HepG2 (cell line): ENCODE results near the gene CBX7. TPM values are rescaled to one million over a fixed set of nuclear protein-coding genes. Genes with fewer than 3 reads are reported as not detected.

Experiments
- ARID4A ChIP-seq: sonication (generic); formaldehyde crosslinking; IDR thresholded peaks from 2 replicates; pipeline ENCODE4 v1.5.0; 2020; ENCODE audit warnings: mild to moderate bottlenecking, missing genetic modification reagents, borderline replicate concordance
- ARNTL ChIP-seq: sonication (generic); formaldehyde crosslinking; IDR thresholded peaks from 2 replicates; pipeline ENCODE4 v1.4.0; 2020; ENCODE audit warnings: mild to moderate bottlenecking, missing genetic modification reagents
- HDAC2 ChIP-seq: sonication (generic); formaldehyde crosslinking; IDR thresholded peaks from 2 replicates; pipeline ENCODE4 v1.4.0; 2020; ENCODE audit warnings: missing genetic modification reagents
- KIAA2018 ChIP-seq: sonication (generic); formaldehyde crosslinking; IDR thresholded peaks from 2 replicates; pipeline ENCODE4 v1.5.0; 2020; ENCODE audit warnings: mild to moderate bottlenecking, missing genetic modification reagents, borderline replicate concordance
- NR2F1 ChIP-seq, 2 experiments: fragments of 450-650 bp in 1 of 2; formaldehyde crosslinking in 1 of 2; IDR thresholded peaks; 2 replicates each; pipeline versions ENCODE4 v1.5.0 to v1.6.1; 2016 to 2020; ENCODE audit warnings: mild to moderate bottlenecking in 1 of 2, missing compliant biosample characterization in 1 of 2, missing genetic modification reagents in 1 of 2, moderate library complexity in 1 of 2
- RXRB ChIP-seq: IDR thresholded peaks from 2 replicates; pipeline ENCODE4 v1.6.1; 2016; ENCODE audit warnings: borderline replicate concordance, missing genetic modification reagents, missing compliant biosample characterization
- SCMH1 ChIP-seq: sonication (generic); formaldehyde crosslinking; IDR thresholded peaks from 2 replicates; pipeline ENCODE4 v1.9.0; 2021; ENCODE audit warnings: missing genetic modification reagents, mild to moderate bottlenecking, borderline replicate concordance
- TCF7L2 ChIP-seq: IDR thresholded peaks from 2 replicates; pipeline ENCODE4 v1.6.1; 2011; ENCODE audit warnings: mild to moderate bottlenecking, low read depth, low read length, moderate library complexity
- WIZ ChIP-seq: sonication (generic); formaldehyde crosslinking; IDR thresholded peaks from 2 replicates; pipeline ENCODE4 v1.5.1; 2020; ENCODE audit warnings: mild to moderate bottlenecking, missing genetic modification reagents
- ZFX ChIP-seq: sonication (generic); formaldehyde crosslinking; IDR thresholded peaks from 2 replicates; pipeline ENCODE4 v1.4.0; 2020; ENCODE audit warnings: mild to moderate bottlenecking, low read depth, missing genetic modification reagents, moderate library complexity
- ZNF557 ChIP-seq: sonication (generic); formaldehyde crosslinking; IDR thresholded peaks from 2 replicates; pipeline ENCODE4 v1.4.0; 2020; ENCODE audit warnings: missing genetic modification reagents
- polyA plus RNA-seq, 8 experiments: library from polyadenylated mRNA; depleted of rRNA in 3 of 8; stranded (reverse) in 7 of 8; unstranded in 1 of 8; fragments of >200 nt; fragmentation: Illumina TruSeq in 4 of 8; extraction: Trizol in 4 of 8; gene quantifications; 2 replicates each; pipeline versions ENCODE4 v1.2.1 to v1.2.3, GENCODE V29; 2011 to 2016; ENCODE audit warnings: low read depth in 4 of 8, missing spikeins in 1 of 8, mixed read lengths in 1 of 8; ENCODE audit not compliant: insufficient read depth in 1 of 8
- total RNA-seq, 5 experiments: library from RNA; depleted of rRNA; stranded (reverse); fragments of >200 nt; fragmentation: Illumina TruSeq; extraction: Trizol; gene quantifications; 2 replicates each; pipeline ENCODE4 v1.2.3, GENCODE V29; 2016; ENCODE audit warnings: low read depth in 1 of 5
- TF ChIP-seq, protein P1 (sequence below): sonication (generic); formaldehyde crosslinking; IDR thresholded peaks from 2 replicates; pipeline ENCODE4 v1.5.0; 2020; ENCODE audit warnings: missing genetic modification reagents, mild to moderate bottlenecking, borderline replicate concordance
- TF ChIP-seq, protein P2 (sequence below): sonication (generic); formaldehyde crosslinking; IDR thresholded peaks from 2 replicates; pipeline ENCODE4 v1.8.1; 2023; ENCODE audit warnings: mild to moderate bottlenecking, moderate library complexity, missing genetic modification reagents

CBX7 gene
- total and polyA plus RNA-seq, 2 of the 13 experiments (the other 11 are each of a cell fraction or from before 2014, with no cell fraction given) = 0.35 to 4.9 TPM

DNA sequence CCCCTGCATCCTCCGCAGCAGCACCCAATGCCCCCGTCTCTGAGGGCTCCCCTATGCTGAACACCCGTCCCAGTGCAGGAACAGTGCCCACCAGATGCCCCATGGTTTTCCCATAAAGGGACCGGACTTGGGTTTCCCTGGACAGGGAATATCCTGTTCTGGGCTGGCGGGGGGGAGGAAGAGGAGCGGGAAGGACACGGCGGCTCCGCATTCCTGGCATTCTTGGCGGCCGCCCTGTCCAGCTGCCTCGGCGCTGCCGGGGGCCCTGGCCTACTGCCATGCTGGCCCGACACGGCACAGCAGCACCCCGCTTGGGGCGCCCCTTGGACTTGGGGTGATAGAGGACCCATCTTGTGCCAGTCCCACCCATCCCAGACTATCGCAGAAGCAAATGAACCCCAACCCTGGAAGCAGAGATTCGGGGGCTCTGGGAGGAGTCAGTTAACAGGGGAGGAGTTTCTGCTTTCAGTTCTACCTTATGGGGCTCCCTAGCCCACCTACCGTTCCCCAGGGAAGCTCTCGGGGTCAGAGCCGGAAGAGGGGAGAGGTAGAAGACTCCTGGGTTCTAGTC lies 23.7 kb upstream of the CBX7 start (continued):
- TF ChIP-seq ARID4A (peak; percentile 54; the same call in 1 of the 2 replicates), HDAC2 (CRISPR knock-in tag) (peak; percentile 58), NR2F1 (CRISPR knock-in tag; IDR thresholded peaks at IDR 0.05) (peak in 1 of 2 experiments; percentile 24; a peak in 1 of 4 replicates), ZFX (CRISPR knock-in tag) (peak; percentile 58; the same call in 1 of the 2 replicates), SCMH1 (CRISPR knock-in tag) (no peak), ZNF557 (CRISPR knock-in tag) (no peak), TCF7L2 (no peak), WIZ (CRISPR knock-in tag) (no peak), RXRB (CRISPR knock-in tag) (peak; percentile 67; the same call in 1 of the 2 replicates), KIAA2018 (0 out of 2 replicates have a peak, but pooled peaks have one; percentile 56), ARNTL (no peak)
- TF ChIP-seq, protein P1, sequence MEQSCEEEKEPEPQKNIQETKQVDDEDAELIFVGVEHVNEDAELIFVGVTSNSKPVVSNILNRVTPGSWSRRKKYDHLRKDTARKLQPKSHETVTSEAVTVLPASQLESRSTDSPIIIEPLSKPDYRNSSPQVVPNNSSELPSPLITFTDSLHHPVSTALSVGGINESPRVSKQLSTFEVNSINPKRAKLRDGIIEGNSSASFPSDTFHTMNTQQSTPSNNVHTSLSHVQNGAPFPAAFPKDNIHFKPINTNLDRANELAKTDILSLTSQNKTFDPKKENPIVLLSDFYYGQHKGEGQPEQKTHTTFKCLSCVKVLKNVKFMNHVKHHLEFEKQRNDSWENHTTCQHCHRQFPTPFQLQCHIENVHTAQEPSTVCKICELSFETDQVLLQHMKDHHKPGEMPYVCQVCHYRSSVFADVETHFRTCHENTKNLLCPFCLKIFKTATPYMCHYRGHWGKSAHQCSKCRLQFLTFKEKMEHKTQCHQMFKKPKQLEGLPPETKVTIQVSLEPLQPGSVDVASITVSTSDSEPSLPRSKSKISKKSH (CRISPR knock-in tag) = peak; percentile 5; the same call in 1 of the 2 replicates
- TF ChIP-seq, protein P2, sequence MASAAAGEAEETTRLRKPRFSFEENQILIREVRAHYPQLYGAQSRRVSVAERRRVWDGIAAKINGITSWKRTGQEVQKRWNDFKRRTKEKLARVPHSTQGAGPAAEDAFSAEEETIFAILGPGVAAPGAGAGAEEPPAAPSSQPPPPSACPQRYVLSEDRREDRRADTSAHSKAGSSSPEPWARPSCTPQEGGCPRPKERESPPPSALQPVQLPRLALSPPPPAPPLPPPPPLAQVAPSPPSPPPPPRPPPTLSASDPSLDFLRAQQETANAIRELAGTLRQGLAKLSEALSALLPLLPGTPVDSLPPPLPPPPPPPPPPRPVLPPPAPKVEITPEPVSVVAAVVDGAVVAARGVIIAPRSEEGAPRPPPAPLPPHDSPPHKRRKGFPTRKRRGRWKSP (CRISPR knock-in tag) = 0 out of 2 replicates have a peak, but pooled peaks have one; percentile 37
